Heart left ventricle (tissue), 13 donors: ENCODE measurements around the gene CHIT1.

Source experiments
- POLR2A ChIP-seq, 2 donors: fragments of 450-650 bp; IDR thresholded peaks; one replicate each; pipeline ENCODE4 v1.6.1; 2017; ENCODE audit warnings: antibody characterized with exemption in 2 of 2, mild to moderate bottlenecking in 2 of 2, moderate library complexity in 2 of 2
- TF ChIP-seq, protein P1 (sequence below), 12 donors: fragments of 200-600 bp; sonication (generic) in 4 of 12; IDR thresholded peaks; one replicate each; pipeline versions ENCODE4 v1.5.0 to v1.8.0; 2018 to 2022; ENCODE audit warnings: antibody characterized with exemption in 12 of 12, mild to moderate bottlenecking in 5 of 12
- donor health status: ischemic (EF 13 %, LVEDD 7.1; RV severe dilation, severe dysfunction).
- donor health status: DM: no; HTN: yes; CAD: no.
- donor health status: DM: no; HTN: no; CAD: no.
- donor health status: ischemic (EF 25% LVEDD 6.9; RV normal size, moderate dysfunction).
- donor health status: ischemic (EF 25% LVEDD 5.7; RV mildly dilated, moderate dysfunction).
- donor health status: ischemic (EF 35%, LVEDD 5.7; RV mildly dilated, moderate dysfunction).
- donor health status: nonischemic (EF 11% LVEDD 7.7; RV severe dilation, severe dysfunction).
- donor health status: DM: yes; HTN: yes; CAD: no.
- donor health status: PGD.
- donor health status: ischemic (EF 29% LVEDD 5.4; RV normal size, mild dysfunction).
- donor health status: nonischemic (EF 23%, LVEDD 6.1; RV moderate dilation, normal function).

DNA sequence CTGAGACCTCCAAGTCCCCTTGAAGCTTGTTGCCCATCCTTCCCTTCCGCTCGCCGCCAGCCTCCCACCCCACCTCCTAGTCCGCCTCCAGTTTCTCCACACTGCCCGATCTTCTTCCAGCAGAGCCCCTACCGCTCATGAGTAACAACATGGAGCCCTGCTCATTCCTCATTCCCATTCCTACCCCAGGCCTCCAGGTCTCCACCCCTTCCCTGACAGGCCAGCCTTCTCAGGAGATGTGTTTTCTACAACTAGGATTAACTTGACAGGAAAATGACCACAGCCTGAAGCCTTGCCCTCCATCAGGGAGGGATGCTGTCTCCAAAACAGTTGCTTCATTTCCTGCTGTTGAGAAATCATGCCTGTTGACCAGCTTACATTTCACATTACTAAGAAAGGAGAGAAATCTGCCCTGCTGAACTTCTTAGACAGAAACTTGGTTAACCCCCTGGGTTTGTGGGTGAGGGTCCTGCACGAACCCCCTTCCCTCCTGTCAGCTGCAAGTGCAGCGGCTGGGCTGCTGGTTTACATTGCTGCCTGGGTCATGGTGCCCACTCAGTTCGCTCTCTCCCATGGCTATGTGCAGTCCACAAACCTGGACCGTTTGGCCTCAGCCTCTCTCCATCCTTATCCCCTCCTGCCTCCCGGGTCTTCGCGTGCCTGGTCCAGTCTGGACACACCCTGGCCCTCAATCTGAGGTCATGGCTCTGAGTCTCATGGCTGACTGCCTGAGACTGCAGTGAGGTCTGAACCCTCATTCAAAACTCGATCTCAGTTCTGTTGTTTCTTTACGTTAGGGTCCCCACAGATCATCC is 26.8 kb downstream of the CHIT1 start:
- TF ChIP-seq POLR2A (IDR thresholded peaks at IDR 0.05), result no peak
- TF ChIP-seq, protein P1, sequence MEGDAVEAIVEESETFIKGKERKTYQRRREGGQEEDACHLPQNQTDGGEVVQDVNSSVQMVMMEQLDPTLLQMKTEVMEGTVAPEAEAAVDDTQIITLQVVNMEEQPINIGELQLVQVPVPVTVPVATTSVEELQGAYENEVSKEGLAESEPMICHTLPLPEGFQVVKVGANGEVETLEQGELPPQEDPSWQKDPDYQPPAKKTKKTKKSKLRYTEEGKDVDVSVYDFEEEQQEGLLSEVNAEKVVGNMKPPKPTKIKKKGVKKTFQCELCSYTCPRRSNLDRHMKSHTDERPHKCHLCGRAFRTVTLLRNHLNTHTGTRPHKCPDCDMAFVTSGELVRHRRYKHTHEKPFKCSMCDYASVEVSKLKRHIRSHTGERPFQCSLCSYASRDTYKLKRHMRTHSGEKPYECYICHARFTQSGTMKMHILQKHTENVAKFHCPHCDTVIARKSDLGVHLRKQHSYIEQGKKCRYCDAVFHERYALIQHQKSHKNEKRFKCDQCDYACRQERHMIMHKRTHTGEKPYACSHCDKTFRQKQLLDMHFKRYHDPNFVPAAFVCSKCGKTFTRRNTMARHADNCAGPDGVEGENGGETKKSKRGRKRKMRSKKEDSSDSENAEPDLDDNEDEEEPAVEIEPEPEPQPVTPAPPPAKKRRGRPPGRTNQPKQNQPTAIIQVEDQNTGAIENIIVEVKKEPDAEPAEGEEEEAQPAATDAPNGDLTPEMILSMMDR (IDR thresholded peaks at IDR 0.05), result no peak
